AG09309 (cell line): ENCODE measurements around the gene PCCA.
"Not testable (repeated sequence)": the region's sequence is repeated elsewhere in the genome, so short reads cannot be mapped to it uniquely, and the experiment has no call there.

Source experiments
- DNase-seq: peaks from one replicate; pipeline ENCODE4 v3.0.0-alpha.2; 2010; ENCODE audit warnings: low read depth
- H3K4me3 ChIP-seq: 2 replicates; pipeline ENCODE4 v1.5.1; 2011; ENCODE audit warnings: mild to moderate bottlenecking, low read depth, low read length, moderate library complexity; ENCODE audit not compliant: control insufficient read depth
- CTCF ChIP-seq: IDR thresholded peaks from 2 replicates; pipeline ENCODE4 v1.5.1; 2011; ENCODE audit warnings: mild to moderate bottlenecking, low read depth, low read length, inconsistent platforms; ENCODE audit not compliant: insufficient read depth, control insufficient read depth; ENCODE audit errors: missing control alignments

PCCA gene

GRCh38 chr13:100378533-100378932, 289.6 kb downstream of the PCCA start:
- no peak for DNase-seq
- no peak overlapping the region for H3K4me3 ChIP-seq
- TF ChIP-seq CTCF, result no peak

GRCh38 chr13:100381595-100382224, 292.8 kb downstream of the PCCA start:
- DNase-seq, result no peak
- H3K4me3 ChIP-seq, result no peak overlapping the region
- no peak for TF ChIP-seq CTCF

GRCh38 chr13:100382785-100383184, 293.9 kb downstream of the PCCA start:
- DNase-seq, result no peak
- no peak for TF ChIP-seq CTCF
- H3K4me3 ChIP-seq, result no peak overlapping the region

GRCh38 chr13:100387416-100387815, 298.5 kb downstream of the PCCA start:
- no peak for DNase-seq
- H3K4me3 ChIP-seq, result no peak overlapping the region
- no peak for TF ChIP-seq CTCF

- not testable (repeated sequence) for H3K4me3 ChIP-seq, DNase-seq
Measured at GRCh38 chr13:100388150-100388549, 299.3 kb downstream of the PCCA start.

GRCh38 chr13:100388923-100389322, 300.0 kb downstream of the PCCA start:
- no peak overlapping the region for H3K4me3 ChIP-seq
- no peak for DNase-seq
- no peak for TF ChIP-seq CTCF

GRCh38 chr13:100389617-100390016, 300.7 kb downstream of the PCCA start:
- no peak for DNase-seq
- no peak overlapping the region for H3K4me3 ChIP-seq
- no peak for TF ChIP-seq CTCF
